A549 (cell line): ENCODE data around the gene LDB1.

Experiments used
- BHLHE40 ChIP-seq: IDR thresholded peaks from 2 replicates; pipeline ENCODE4 v1.6.1; 2012; ENCODE audit warnings: low read depth, low read length, inconsistent platforms
- CHD2 ChIP-seq: fragments of 150-350 bp; IDR thresholded peaks from 2 replicates; pipeline ENCODE4 v1.6.1; 2014; ENCODE audit warnings: low read length; ENCODE audit not compliant: partially characterized antibody
- EP300 ChIP-seq, 2 experiments: fragments of >200 bp; sonication (Bioruptor Twin); formaldehyde crosslinking; IDR thresholded peaks; 2 replicates in 1 of 2; 3 replicates in 1 of 2; pipeline ENCODE4 v1.6.1; 2016 to 2017
- ESRRA ChIP-seq: fragments of 150-350 bp; IDR thresholded peaks from 2 replicates; pipeline ENCODE4 v1.6.1; 2014; ENCODE audit warnings: mild to moderate bottlenecking, low read length, borderline replicate concordance
- JUN ChIP-seq, 2 experiments: fragments of >200 bp; sonication (Bioruptor Twin); formaldehyde crosslinking; IDR thresholded peaks; 2 replicates in 1 of 2; 3 replicates in 1 of 2; pipeline ENCODE4 v1.6.1; 2016 to 2017
- JUNB ChIP-seq: fragments of >200 bp; sonication (Bioruptor Twin); formaldehyde crosslinking; IDR thresholded peaks from 2 replicates; pipeline ENCODE4 v1.6.1; 2016
- POLR2A ChIP-seq: IDR thresholded peaks from 2 replicates; pipeline ENCODE4 v1.6.1; 2012; ENCODE audit warnings: mild to moderate bottlenecking, low read length
- ZFP36 ChIP-seq: fragments of 450-650 bp; IDR thresholded peaks from 2 replicates; pipeline ENCODE4 v1.6.1; 2014; ENCODE audit warnings: borderline replicate concordance; ENCODE audit not compliant: partially characterized antibody
- TF ChIP-seq, protein P1 (sequence below): fragments of >200 bp; sonication (Bioruptor Twin); formaldehyde crosslinking; IDR thresholded peaks from 3 replicates; pipeline ENCODE4 v1.5.1; 2016
- TF ChIP-seq, protein P2 (sequence below): fragments of 200-600 bp; sonication (generic); IDR thresholded peaks from 2 replicates; pipeline ENCODE4 v1.6.1; 2016; ENCODE audit warnings: antibody characterized with exemption, mild to moderate bottlenecking, moderate library complexity
- TF ChIP-seq, protein P3 (sequence below): IDR thresholded peaks from 2 replicates; pipeline ENCODE4 v1.6.1; 2012; ENCODE audit warnings: low read depth, borderline replicate concordance

DNA sequence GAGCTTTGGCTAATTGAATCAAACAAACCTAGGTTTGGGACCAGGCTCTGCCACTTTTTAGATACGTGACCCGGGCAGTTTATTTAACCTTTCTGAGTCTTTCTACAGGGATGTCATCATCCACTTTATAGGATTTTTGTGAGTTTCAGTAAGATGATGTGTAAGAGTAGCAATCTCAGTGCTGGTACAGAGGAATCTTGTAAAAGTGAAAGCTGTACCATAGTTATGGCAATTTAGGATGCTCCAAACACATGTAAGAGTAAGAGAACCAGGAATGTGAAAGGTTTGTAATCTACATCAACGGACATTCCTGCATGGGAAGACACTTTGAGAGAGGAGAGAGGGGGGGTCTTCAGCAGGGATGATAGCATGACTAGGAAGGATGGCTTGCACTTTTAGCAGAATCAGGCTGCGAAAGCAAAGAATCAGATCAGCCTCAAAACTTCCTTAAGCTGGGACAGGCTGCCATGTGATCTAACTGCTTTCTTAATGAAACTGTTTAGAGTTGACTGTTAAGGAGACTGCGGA is 33.0 kb upstream of the LDB1 start:
- TF ChIP-seq JUNB (no peak), BHLHE40 (no peak), POLR2A (no peak), CHD2 (no peak), JUN (IDR thresholded peaks at IDR 0.05) (no peak), ZFP36 (no peak), ESRRA (no peak), EP300 (IDR thresholded peaks at IDR 0.05) (no peak)
- TF ChIP-seq, protein P1, sequence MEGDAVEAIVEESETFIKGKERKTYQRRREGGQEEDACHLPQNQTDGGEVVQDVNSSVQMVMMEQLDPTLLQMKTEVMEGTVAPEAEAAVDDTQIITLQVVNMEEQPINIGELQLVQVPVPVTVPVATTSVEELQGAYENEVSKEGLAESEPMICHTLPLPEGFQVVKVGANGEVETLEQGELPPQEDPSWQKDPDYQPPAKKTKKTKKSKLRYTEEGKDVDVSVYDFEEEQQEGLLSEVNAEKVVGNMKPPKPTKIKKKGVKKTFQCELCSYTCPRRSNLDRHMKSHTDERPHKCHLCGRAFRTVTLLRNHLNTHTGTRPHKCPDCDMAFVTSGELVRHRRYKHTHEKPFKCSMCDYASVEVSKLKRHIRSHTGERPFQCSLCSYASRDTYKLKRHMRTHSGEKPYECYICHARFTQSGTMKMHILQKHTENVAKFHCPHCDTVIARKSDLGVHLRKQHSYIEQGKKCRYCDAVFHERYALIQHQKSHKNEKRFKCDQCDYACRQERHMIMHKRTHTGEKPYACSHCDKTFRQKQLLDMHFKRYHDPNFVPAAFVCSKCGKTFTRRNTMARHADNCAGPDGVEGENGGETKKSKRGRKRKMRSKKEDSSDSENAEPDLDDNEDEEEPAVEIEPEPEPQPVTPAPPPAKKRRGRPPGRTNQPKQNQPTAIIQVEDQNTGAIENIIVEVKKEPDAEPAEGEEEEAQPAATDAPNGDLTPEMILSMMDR, result no peak
- TF ChIP-seq, protein P2, sequence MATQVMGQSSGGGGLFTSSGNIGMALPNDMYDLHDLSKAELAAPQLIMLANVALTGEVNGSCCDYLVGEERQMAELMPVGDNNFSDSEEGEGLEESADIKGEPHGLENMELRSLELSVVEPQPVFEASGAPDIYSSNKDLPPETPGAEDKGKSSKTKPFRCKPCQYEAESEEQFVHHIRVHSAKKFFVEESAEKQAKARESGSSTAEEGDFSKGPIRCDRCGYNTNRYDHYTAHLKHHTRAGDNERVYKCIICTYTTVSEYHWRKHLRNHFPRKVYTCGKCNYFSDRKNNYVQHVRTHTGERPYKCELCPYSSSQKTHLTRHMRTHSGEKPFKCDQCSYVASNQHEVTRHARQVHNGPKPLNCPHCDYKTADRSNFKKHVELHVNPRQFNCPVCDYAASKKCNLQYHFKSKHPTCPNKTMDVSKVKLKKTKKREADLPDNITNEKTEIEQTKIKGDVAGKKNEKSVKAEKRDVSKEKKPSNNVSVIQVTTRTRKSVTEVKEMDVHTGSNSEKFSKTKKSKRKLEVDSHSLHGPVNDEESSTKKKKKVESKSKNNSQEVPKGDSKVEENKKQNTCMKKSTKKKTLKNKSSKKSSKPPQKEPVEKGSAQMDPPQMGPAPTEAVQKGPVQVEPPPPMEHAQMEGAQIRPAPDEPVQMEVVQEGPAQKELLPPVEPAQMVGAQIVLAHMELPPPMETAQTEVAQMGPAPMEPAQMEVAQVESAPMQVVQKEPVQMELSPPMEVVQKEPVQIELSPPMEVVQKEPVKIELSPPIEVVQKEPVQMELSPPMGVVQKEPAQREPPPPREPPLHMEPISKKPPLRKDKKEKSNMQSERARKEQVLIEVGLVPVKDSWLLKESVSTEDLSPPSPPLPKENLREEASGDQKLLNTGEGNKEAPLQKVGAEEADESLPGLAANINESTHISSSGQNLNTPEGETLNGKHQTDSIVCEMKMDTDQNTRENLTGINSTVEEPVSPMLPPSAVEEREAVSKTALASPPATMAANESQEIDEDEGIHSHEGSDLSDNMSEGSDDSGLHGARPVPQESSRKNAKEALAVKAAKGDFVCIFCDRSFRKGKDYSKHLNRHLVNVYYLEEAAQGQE, result no peak
- TF ChIP-seq, protein P3, sequence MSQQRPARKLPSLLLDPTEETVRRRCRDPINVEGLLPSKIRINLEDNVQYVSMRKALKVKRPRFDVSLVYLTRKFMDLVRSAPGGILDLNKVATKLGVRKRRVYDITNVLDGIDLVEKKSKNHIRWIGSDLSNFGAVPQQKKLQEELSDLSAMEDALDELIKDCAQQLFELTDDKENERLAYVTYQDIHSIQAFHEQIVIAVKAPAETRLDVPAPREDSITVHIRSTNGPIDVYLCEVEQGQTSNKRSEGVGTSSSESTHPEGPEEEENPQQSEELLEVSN, result no peak
